Fibroblast of peridontal ligament (primary cell): ENCODE data around the gene DENND5A.

ENCODE experiments used
- DNase-seq: peaks from one replicate; pipeline ENCODE4 v3.0.0-alpha.2; 2010; ENCODE audit errors: extremely low read depth

Gene DENND5A

DNA sequence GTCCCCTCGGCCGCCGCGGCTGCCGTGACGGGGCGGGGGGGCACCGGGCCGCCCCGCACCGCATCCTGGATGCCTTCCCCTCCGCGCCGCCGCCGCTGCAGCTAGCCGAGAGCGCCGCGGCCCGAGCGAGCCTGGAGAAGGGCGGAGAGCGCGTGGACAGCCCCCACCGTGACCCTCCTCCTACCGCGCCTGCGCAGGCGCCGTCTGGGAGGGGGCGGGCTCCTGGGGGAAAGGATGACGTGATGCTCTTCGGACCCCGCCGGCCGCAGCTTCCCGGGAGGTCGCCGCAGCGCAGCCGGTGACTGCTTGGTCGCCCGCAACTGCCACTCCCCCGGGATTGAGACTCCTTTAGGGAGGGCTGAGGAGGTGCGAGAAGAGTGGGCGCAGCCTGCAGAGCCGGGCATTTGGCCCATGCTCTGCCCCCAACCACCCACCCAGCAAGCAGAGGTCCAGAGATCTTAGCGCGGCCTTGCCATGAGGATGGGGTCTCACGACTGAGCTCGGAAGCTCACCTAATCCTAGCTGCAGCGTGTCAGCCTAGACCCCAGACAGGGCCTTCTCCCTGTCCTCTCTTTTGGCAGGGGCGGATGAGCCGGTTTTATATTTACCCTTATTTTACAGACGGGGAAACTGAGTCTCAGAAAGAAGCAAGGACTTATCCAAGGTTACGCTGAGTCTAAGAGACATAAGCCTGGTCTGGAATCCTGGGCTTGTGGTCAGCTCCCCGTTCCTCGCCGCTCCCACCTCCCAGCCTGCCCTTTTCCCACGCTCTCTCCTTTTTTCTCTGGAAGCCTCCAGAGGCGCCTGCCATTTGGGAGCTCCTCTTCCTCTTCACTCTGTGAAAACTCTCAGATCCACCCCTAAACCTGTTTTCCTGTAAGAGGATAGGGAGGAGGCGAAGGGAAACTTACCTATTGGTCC is at the start of gene DENND5A:
DENND5A (minus strand) TSS at position 140 of the 921 bp plus-strand sequence. CDS start 281 bp downstream, outside the sequence.
- DNase-seq, result peak; percentile 73

DNA sequence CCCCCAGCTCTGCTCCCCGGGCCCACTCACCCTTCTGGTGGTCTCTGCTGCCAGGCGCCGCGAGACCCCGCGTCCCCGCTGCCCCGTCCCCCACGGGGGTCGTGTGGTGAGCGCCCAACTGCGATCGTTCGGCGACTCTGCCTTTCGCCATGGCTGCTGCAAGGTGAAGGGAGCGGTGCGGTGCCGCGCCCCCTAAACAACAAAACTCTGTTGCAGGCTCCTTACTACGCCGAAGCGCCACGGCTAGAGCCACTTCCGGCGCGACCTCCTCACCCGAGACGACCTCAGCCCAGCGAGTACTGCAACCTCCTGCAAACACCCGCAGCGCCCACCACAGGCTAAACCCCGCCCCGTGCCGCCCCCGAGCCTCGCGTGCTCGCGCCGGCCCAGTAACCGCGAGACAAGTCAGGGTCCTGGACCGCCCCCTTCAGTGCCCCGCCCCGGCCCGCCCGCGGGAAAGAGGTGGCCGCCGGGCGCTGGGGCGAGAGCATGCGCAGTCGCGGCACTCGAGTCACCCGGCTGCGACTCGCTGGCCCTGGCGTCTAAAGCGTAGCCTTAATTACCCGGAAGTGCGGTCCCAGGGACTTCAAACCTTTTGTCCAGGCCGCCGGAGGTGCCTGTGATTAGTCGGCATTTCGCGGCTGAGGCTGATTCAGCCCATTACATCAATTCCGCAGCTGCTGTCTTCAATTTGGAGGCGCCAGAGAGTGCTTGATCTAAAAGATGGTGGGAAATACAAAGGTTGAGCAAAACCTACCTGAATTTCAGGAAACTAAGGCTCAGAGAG is 49.3 kb upstream of the DENND5A start, which contains the start of gene TMEM41B:
TMEM41B (minus strand) TSS at position 303 of the 787 bp plus-strand sequence; CDS start at position 151, 152 bp downstream.
- peak; percentile 98 for DNase-seq

DNA sequence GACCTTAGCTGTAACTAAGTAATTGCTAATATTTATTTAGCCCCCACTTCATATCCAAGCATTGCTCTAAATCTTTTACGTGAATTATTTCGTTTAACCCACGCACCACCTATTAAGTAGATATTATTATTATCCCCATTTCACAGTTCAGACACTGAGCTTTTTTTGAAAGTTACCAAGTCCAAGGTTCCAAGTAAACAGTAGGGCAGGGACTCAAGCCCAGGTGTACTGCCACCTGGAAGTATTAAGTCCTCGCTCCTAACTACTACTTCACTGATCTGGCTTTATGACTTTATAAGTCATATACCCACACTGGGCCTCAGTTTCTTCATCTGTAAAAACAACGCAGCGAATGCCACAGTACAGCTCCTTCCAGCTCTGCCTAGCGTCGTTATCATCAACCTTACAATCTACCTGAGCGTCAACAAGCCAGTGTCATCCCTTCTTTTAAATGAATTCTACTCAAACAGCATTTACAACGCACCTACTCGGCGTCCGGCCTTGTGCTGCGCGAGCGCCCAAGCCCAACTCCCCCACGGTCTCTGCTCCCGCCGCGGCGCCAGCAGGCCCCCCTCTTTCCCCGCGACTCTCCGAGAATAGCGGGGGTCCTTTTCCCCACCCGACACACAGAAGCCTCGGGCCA is 48.6 kb upstream of the DENND5A start:
- no peak for DNase-seq

DNA sequence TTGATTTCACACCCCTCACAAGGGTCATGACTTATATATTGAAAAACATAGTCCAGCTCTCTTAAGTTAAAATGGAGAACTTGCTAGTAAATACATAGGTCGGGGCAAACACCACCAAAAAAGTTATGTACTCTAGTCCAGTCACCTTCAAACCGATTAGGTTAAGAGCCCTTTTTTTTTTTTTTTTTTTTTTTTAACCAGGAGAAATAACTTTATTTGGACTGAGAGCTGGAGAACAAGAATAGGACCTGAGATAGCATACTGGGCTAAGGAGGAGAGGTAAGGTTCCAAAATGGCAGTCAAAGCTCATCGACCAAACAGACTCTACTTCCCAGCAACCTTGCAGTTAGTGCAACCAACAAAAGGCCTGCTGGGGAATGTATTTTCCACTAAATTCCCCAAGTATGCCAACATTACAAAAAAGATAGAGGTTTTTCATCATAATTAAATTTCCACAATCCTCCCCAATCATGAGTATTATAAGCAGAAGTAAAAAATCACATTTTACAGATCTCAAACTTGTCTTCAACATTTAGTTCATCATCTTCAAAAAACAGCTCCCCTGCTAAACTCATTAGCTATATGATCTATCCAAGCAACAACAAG is 45.4 kb upstream of the DENND5A start:
- DNase-seq, result no peak

DNA sequence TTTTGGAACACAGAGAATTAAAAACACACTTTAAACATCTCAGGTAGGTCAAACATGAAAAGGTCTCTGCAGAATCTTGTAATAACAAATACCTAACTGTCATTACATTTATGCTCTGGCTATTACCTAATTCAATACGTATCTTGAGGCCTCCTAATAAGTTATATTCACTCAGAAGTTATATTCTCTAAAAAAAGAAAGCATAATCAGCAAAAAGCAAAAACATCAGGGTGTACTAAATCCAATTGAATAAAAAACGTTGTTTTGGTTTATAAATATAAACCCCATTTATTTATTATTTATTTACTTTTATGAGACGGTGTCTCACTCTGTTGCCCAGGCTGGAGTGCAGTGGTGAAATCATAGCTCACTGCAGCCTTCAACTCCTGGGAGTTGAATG is 39.0 kb upstream of the DENND5A start:
- DNase-seq, result no peak

DNA sequence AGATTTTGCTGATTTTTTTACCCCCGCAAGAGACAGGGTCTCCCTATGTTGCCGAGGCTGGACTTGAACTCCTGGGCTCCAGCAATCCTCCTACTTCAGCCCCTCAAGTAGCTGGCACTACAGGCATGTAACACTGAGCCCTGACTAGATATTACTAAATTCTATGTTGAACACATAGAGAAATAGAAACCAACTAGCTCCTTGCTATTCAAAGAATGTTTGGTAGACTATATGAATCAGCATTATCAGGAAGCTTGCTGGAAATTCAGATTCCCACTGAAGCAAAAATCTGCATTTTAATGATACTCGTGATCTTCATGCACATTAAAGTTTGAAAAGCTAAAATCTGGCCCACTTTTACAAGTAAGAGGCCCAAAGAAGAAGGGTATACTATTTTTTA is 37.3 kb upstream of the DENND5A start:
- DNase-seq, result peak; percentile 53

DNA sequence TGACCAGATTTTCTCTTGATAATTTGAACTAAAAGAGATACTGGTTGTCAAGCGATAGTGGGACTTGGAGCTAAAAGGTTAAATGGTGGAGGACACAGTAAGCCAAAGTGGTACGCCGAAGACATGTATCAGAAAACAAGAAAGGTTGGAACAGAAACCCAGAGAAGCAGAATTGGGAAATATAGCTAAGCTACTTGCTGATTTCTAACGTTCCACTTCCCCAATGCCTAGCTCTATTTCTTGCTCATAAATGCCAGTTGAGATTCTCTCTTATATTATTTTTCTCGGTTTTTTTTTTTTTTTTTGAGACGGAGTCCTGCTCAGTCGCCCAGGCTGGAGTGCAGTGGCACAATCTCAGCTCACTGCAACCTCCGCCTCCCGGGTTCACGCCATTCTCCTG is 36.6 kb upstream of the DENND5A start:
- DNase-seq, result no peak

DNA sequence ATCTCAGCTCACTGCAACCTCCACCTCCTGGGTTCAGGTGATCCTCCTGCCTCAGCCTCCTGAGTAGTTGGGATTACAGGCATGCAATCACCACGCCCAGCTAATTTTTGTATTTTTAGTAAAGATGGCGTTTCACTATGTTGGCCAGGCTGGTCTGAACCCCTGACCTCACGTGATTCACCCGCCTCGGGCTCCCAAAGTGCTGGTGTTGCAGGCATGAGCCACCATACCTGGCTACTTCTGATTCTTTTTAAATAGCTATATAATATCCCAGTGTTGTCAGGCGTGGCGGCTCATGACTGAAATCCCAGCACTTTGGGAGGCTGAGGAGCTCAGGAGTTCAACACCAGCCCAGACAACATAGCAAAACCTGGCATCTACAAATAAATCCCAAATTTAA is 28.5 kb upstream of the DENND5A start:
- DNase-seq, result no peak

DNA sequence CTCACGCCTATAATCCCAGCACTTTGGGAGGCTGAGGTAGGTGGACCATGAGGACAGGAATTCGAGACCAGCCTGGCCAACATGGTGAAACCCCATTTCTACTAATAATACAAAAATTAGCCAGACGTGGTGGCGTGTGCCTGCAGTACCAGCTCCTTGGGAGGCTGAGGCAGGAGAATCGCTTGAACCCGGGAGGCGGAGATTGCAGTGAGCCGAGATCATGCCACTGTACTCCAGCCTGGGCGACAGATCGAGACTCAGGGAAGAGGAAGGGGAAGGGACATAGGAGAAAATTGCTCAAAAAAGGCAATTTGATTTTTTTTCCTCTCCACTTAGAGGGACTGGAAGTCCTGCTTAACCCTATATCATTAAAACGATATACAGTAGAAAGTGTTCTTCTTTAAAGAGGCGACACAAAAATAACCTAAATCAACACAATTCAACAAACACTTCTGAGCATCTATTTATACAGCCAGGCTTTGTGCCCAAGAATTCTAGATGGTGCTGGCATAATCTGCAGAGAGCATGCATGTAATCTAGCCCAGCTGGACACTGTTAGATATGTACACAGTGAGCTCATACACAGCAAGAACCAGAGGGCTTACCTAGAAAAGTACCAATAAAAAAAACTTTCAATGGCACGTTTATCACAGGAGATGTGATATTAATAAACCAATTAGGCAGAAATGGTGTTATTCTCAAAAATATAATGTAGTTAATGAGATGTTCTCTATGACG is 20.9 kb upstream of the DENND5A start:
- DNase-seq, result peak; percentile 38

DNA sequence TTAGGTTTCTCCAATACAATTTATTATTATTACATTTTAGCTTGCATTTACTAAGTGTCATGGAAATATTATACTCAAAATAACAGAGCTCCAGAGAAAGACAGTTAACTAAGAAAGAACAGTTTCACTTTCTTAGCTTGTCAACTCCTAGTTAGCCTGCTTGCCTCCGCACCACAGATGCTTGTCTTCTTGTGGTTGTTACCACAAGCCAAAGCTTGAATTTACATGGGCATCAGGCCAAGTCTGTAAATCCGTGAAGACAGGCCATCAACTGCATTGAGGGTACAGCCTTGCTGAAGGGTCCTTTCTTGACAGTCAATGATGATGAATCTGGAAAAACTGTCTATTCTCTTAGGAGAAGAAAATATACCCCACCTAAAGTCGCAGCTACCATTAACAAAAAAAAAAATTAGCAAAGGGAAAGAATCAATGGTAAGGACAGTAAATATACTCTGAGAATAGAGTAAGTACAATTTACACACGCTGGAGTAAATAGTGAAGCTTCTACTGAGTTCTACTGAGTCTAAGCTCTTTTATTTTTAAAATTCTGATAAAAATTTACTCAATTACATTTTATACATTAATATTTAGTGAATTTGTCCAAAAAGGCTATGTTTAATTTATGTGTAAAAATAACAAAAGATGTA is 15.6 kb upstream of the DENND5A start:
- peak; percentile 83 for DNase-seq

DNA sequence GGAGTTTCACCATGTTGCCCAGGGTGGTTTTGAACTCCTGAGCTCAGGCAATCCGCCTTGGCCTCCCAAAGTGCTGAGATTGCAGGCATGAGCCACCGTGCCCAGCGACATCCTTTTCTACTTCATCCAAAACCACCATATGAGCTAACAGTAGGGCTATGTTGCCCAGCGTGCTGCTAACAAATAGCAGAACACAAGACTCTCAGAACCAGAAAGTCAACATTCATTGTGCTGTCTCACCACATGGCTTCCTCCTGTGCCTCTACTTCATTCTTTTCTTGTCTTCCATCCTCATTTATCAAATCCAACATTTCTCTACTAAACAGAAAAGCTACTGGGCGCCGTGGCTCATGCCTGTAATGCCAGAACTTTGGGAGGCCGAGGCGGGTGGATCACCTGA is 12.0 kb upstream of the DENND5A start:
- DNase-seq, result no peak

DNA sequence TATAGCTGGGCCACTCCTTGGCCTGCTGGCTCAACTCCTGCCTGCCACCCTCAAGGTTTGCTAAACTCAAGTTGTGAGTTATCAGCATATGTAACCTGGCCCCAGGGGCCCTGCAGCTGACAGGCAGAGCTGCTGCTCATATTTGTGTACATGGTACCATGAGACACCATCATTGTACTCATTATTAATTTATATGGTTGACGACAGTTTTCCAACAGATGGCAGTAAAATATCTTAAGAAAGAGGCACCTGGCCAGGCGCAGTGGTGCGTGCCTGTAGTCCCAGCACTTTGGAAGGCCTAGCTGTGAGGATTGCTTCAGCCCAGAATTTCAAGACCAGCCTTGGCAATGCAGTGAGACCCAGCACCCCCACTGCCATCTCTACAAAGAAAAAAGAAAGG is 11.4 kb upstream of the DENND5A start:
- no peak for DNase-seq

DNA sequence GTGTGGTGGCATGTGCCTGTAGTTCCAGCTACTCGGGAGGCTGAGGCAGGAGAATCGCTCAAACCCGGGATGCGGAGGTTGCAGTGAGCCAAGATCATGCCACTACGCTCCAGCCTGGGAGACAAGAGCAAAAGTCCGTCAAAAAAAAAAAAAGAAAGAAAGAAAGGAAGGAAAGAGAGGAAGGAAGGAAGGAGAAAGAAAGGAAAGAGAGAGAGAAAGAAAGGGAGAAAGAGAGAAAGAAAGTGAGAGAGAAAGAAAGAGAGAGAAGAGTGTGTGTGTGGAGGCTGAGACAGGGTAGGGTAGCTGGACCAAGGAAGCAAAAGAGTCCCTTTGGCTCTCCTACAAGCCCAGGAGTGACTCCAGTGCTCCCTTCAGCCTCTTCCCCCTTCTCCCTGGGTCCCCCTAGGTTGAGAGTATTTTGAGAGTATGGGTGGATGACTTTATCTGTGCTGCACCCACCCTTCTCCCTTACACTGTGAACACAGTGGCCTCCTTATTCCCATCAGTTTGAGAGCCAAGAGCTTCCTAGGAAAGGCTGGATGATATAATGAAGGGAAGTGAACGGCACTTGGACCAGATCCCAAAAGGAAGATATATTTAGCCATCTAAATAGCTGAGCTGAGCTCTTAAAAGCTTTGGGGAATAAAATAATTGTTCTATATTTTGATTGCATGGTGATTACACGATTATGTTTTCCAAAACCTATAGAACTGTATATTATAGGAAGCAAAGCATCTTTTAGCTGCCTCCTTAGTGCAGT is 9.5 kb upstream of the DENND5A start:
- DNase-seq, result peak; percentile 52

DNA sequence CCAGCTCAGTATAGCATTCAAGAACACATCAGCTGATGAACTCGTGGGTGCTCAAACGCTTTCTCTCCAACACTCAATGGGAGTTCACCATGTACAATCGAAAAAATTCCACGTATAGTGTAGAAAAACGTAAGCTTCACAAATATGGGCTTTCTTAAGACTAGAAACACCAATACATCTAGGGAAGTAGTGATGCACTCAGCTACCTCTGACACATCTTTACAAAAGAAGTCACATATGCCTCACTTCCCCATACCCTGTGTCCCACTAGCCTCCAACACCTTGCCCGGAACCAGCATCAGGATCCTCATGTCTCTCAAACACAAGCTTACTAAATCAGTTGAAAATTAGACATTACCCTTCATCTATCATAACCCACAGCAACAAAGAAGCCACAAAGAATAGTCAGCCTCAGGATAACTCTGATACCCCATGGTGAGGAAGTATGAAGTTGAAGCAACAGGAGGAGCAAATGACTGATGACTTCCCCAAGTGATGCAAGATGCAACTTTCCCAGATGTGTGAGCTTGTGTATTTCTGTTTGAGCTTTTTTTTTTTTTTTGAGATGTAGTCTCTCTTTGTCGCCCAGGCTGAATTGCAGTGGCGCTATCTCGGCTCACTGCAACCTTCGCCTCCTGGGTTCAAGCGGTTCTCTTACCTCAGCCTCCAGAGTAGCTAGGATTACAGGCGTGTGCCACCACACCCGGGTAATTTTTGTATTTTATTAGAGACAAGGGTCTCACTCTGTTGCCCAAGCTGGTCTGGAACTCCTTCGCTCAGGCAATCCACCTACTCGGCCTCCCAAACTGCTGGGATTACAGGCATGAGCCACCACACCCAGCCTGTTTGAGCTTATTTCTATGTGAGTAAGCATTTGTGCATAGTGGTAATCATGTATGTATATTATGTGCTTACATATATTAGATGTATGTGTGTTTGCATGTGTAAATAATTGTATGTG is 8.5 kb upstream of the DENND5A start:
- peak; percentile 40 for DNase-seq

DNA sequence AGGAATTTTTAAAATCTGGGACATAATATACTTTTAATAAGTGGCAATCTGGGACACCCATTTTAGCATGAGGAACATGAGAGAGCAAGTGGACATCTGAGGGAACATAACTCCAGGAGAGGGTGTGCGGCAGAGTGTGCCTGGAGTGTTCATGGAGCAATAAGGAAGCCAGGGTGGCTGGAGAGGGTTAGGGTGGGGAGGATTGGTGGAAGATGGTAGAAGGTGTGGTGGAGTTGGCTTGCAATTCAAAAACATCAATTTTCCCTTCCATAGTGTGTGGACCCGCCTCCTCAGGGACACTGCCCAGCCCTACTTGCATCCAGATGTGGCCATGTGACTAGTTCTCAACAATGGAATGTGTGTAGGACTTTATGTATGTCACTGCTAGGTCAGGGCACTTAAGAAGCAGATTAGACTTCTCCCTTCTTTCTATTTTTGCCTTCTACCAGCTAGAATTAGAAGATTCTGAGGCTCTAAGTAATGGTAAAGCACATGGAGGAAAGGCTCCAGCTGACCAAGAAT is 4.4 kb upstream of the DENND5A start:
- DNase-seq, result peak; percentile 42

DNA sequence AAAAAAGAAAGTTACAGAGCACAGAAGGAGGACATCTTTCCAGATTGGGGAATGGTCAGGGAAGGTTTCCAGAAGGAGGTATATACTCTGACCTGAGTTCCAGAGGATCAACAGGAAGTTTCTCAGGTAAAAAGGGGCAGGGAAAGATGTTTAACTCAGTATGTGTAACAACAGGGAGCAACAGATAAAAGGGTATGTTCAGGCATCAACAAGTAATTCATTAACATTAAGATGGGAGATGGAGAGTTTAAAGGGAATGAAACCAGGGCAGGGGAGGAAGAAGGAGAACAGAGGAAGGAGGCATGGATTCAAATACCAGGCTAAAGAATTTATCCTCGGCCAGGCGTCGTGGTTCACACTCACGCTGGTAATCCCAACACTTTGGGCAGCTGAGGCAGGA is 2.5 kb upstream of the DENND5A start:
- no peak for DNase-seq

DNA sequence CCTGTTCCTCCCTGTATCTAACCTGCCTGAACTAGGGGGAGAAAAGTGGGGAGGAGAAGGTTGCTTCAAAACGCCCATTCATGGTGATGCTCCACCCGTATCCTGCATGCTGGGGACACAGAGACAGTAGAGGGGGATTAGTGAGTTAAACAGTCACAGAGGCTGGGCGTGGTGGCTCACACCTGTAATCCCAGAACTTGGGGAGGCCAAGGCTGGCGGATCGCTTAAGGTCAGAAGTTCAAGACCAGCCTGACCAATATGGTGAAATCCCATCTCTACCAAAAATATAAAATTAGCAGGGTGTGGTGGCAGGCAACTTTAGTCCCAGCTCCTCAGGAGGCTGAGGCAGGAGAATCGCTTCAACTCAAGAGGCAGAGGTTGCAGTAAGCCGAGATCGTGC is 1.8 kb upstream of the DENND5A start:
- no peak for DNase-seq

DNA sequence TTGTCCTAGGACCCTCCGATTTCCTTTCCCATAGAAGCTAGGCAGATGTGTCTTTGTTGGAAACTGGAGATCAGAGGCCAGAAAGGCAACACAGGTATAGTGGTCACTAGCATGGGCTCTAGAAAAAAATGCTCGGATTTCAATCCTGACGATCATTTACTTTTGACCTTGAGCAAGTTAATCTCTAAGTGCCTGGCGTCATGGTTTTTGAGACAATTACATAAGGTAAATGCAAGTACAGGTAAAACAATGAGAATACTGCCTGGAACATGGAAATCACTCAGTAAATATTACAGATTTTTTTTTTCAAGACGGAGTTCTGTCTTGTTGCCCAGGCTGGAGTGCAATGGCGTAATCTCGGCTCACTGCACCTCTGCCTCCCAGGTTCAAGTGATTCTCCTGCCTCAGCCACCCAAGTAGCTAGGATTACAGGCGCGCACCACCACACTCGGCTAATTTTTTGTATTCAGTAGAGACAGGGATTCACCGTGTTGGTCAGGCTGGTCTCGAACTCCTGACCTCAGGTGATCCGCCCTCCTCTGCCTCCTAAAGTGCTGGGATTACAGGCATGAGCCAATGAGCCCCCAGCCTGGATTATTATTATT is 1.1 kb upstream of the DENND5A start:
- no peak for DNase-seq
